ENCODE measurements around the gene CSTA. TPM values are rescaled to one million over a fixed set of nuclear protein-coding genes. Genes with fewer than 3 reads are reported as not detected.

CSTA gene
- total RNA-seq, 8 experiments from 2014 or later: 0.16 to 4.5 (median 0.85) TPM; not detected in 3

- in situ Hi-C loops (cut with MboI; ENCODE audit: low pct_unique_long_range_greater_than_20kb in 2 of 9, low sequenced_read_pairs in 9 of 9, unreplicated experiment in 9 of 9): no loop called here
- no peak overlapping the region for H3K4me3 ChIP-seq
- ATAC-seq (replicated peaks in 6 of 8): no peak
- H3K27ac ChIP-seq: no peak overlapping the region
- WGBS, 10 experiments: 47 to 86% (median 75%) methylated on average over 1 to 4 of the region's 4 CpGs; no CpG with 5 or more reads in 2 of the 10 experiments
- no peaks in the 10 kb centered on the region for H3K4me1 ChIP-seq (replicated peaks in 1 of 2)
These were observed 17.9 kb upstream of the CSTA start for GRCh38 chr3:122307094-122307687.

- Histone ChIP-seq H3K4me1 (replicated peaks in 1 of 2) (no peaks in the 10 kb centered on the region), H3K27ac (no peak overlapping the region), H3K4me3 (no peak overlapping the region)
- ATAC-seq (replicated peaks in 6 of 8): no peak
- in situ Hi-C loops (cut with MboI; ENCODE audit: low pct_unique_long_range_greater_than_20kb in 2 of 9, low sequenced_read_pairs in 9 of 9, unreplicated experiment in 9 of 9): no loop called here
These were observed 17.1 kb upstream of the CSTA start for GRCh38 chr3:122307976-122308375.

GRCh38 chr3:122310361-122310760, 14.7 kb upstream of the CSTA start:
- in situ Hi-C loops (cut with MboI; ENCODE audit: low pct_unique_long_range_greater_than_20kb in 2 of 9, low sequenced_read_pairs in 9 of 9, unreplicated experiment in 9 of 9): no loop called here

GRCh38 chr3:122312826-122313225, 12.2 kb upstream of the CSTA start:
- no peak for ATAC-seq (replicated peaks in 6 of 8)
- H3K4me1 ChIP-seq (replicated peaks in 1 of 2): no peaks in the 10 kb centered on the region
- H3K27ac ChIP-seq: no peak overlapping the region
- no peak overlapping the region for H3K4me3 ChIP-seq
- in situ Hi-C loops (cut with MboI; ENCODE audit: low pct_unique_long_range_greater_than_20kb in 2 of 9, low sequenced_read_pairs in 9 of 9, unreplicated experiment in 9 of 9): no loop called here

More at GRCh38 chr3:122310361-122310760, 14.7 kb upstream of the CSTA start:
- 0 to 100% (median 80%) methylated on average over 1 of the region's 1 CpG; no CpG with 5 or more reads in 6 of the 10 experiments for WGBS, 10 experiments
- Histone ChIP-seq H3K27ac (no peak overlapping the region), H3K4me3 (no peak overlapping the region), H3K4me1 (replicated peaks in 1 of 2) (no peaks in the 10 kb centered on the region)
- no peak for ATAC-seq (replicated peaks in 6 of 8)

- Histone ChIP-seq H3K4me3 (no peak overlapping the region), H3K4me1 (replicated peaks in 1 of 2) (no peaks in the 10 kb centered on the region), H3K27ac (no peak overlapping the region)
- WGBS, 10 experiments: 37 to 90% (median 85%) methylated on average over 1 to 3 of the region's 3 CpGs
- ATAC-seq (replicated peaks in 6 of 8): peak in 2 of 8 experiments; percentile 45 to 61
- in situ Hi-C loops (cut with MboI; ENCODE audit: low pct_unique_long_range_greater_than_20kb in 2 of 9, low sequenced_read_pairs in 9 of 9, unreplicated experiment in 9 of 9): no loop called here
These were observed 11.8 kb upstream of the CSTA start for GRCh38 chr3:122313281-122313680.

- in situ Hi-C loops (cut with MboI; ENCODE audit: low pct_unique_long_range_greater_than_20kb in 2 of 9, low sequenced_read_pairs in 9 of 9, unreplicated experiment in 9 of 9): no loop called here
- Histone ChIP-seq H3K4me1 (replicated peaks in 1 of 2) (no peaks in the 10 kb centered on the region), H3K4me3 (no peak overlapping the region), H3K27ac (no peak overlapping the region)
- 0 to 100% (median 60%) methylated on average over 1 to 2 of the region's 2 CpGs; no CpG with 5 or more reads in 2 of the 10 experiments for WGBS, 10 experiments
- peak in 3 of 8 experiments; percentile 44 to 81 (median 79) for ATAC-seq (replicated peaks in 6 of 8)
These were observed 10.7 kb upstream of the CSTA start for GRCh38 chr3:122314228-122314876.

- Histone ChIP-seq H3K27ac (no peak overlapping the region), H3K4me1 (replicated peaks in 1 of 2) (no peaks in the 10 kb centered on the region), H3K4me3 (no peak overlapping the region)
- in situ Hi-C loops (cut with MboI; ENCODE audit: low pct_unique_long_range_greater_than_20kb in 2 of 9, low sequenced_read_pairs in 9 of 9, unreplicated experiment in 9 of 9): no loop called here
- no peak for ATAC-seq (replicated peaks in 6 of 8)
- WGBS, 10 experiments: 60 to 81% (median 70%) methylated on average over 1 to 3 of the region's 4 CpGs; no CpG with 5 or more reads in 6 of the 10 experiments
These were observed 9.4 kb upstream of the CSTA start for GRCh38 chr3:122315619-122316018.

GRCh38 chr3:122316368-122316767, 8.7 kb upstream of the CSTA start:
- 29 to 100% (median 72%) methylated on average over 2 to 5 of the region's 5 CpGs; no CpG with 5 or more reads in 2 of the 10 experiments for WGBS, 10 experiments
- no peaks in the 10 kb centered on the region for H3K4me1 ChIP-seq (replicated peaks in 1 of 2)
- in situ Hi-C loops (cut with MboI; ENCODE audit: low pct_unique_long_range_greater_than_20kb in 2 of 9, low sequenced_read_pairs in 9 of 9, unreplicated experiment in 9 of 9): no loop called here
- no peak overlapping the region for H3K4me3 ChIP-seq
- ATAC-seq (replicated peaks in 6 of 8): no peak
- no peak overlapping the region for H3K27ac ChIP-seq

GRCh38 chr3:122318620-122319019, 6.4 kb upstream of the CSTA start:
- no peak overlapping the region for H3K4me3 ChIP-seq
- no peak for ATAC-seq (replicated peaks in 6 of 8)
- no peaks in the 10 kb centered on the region for H3K4me1 ChIP-seq (replicated peaks in 1 of 2)
- in situ Hi-C loops (cut with MboI; ENCODE audit: low pct_unique_long_range_greater_than_20kb in 2 of 9, low sequenced_read_pairs in 9 of 9, unreplicated experiment in 9 of 9): no loop called here
- 0 to 100% (median 90%) methylated on average over 2 of the region's 2 CpGs; no CpG with 5 or more reads in 1 of the 10 experiments for WGBS, 10 experiments
- no peak overlapping the region for H3K27ac ChIP-seq

- H3K27ac ChIP-seq: no peak overlapping the region
- 31 to 92% (median 77%) methylated on average over 2 to 4 of the region's 5 CpGs; no CpG with 5 or more reads in 1 of the 10 experiments for WGBS, 10 experiments
- in situ Hi-C loops (cut with MboI; ENCODE audit: low pct_unique_long_range_greater_than_20kb in 2 of 9, low sequenced_read_pairs in 9 of 9, unreplicated experiment in 9 of 9): no loop called here
- ATAC-seq (replicated peaks in 6 of 8): no peak
- no peak overlapping the region for H3K4me3 ChIP-seq
- H3K4me1 ChIP-seq (replicated peaks in 1 of 2): no peaks in the 10 kb centered on the region
These were observed 2.7 kb upstream of the CSTA start for GRCh38 chr3:122322095-122323075.

GRCh38 chr3:122325769-122326168, 721 bp downstream of the CSTA start:
- H3K27ac ChIP-seq: no peak overlapping the region
- no peak overlapping the region for H3K4me3 ChIP-seq
- WGBS, 10 experiments: 80 to 100% (median 100%) methylated on average over 1 to 3 of the region's 3 CpGs; no CpG with 5 or more reads in 2 of the 10 experiments
- ATAC-seq (replicated peaks in 6 of 8): no peak
- H3K4me1 ChIP-seq (replicated peaks in 1 of 2): no peaks in the 10 kb centered on the region
- in situ Hi-C loops (cut with MboI; ENCODE audit: low pct_unique_long_range_greater_than_20kb in 2 of 9, low sequenced_read_pairs in 9 of 9, unreplicated experiment in 9 of 9): no loop called here

GRCh38 chr3:122331886-122332285, 6.8 kb downstream of the CSTA start:
- in situ Hi-C loops (cut with MboI; ENCODE audit: low pct_unique_long_range_greater_than_20kb in 2 of 9, low sequenced_read_pairs in 9 of 9, unreplicated experiment in 9 of 9): no loop called here
- Histone ChIP-seq H3K4me3 (no peak overlapping the region), H3K4me1 (replicated peaks in 1 of 2) (no peaks in the 10 kb centered on the region), H3K27ac (no peak overlapping the region)
- WGBS, 10 experiments: 50 to 76% (median 70%) methylated on average over 1 to 4 of the region's 4 CpGs; no CpG with 5 or more reads in 6 of the 10 experiments
- no peak for ATAC-seq (replicated peaks in 6 of 8)

- WGBS, 10 experiments: 74 to 100% (median 76%) methylated on average over 1 to 6 of the region's 8 CpGs; no CpG with 5 or more reads in 2 of the 10 experiments
- ATAC-seq (replicated peaks in 6 of 8): no peak
- Histone ChIP-seq H3K4me1 (replicated peaks in 1 of 2) (no peaks in the 10 kb centered on the region), H3K4me3 (no peak overlapping the region), H3K27ac (no peak overlapping the region)
- in situ Hi-C loops (cut with MboI; ENCODE audit: low pct_unique_long_range_greater_than_20kb in 2 of 9, low sequenced_read_pairs in 9 of 9, unreplicated experiment in 9 of 9): no loop called here
These were observed 7.5 kb downstream of the CSTA start for GRCh38 chr3:122332551-122332950.
